Lower leg skin (tissue), 4 donors: ENCODE data around the gene OVOL1. TPM values are rescaled to one million over a fixed set of nuclear protein-coding genes. Genes with fewer than 3 reads are reported as not detected.
"Not testable (repeated sequence)": the region's sequence is repeated elsewhere in the genome, so short reads cannot be mapped to it uniquely, and the experiment has no call there.

Experiments used
- DNase-seq, 2 donors: peaks; one replicate each; pipeline ENCODE4 v3.0.0-alpha.2; 2019; ENCODE audit warnings: low spot score in 2 of 2
- H3K4me3 ChIP-seq: fragments of 200-600 bp; sonication (generic); 2 replicates; pipeline ENCODE4 v1.5.1; 2017; ENCODE audit warnings: mild to moderate bottlenecking, low read depth; ENCODE audit not compliant: poor library complexity, severe bottlenecking
- CTCF ChIP-seq, 3 donors: fragments of 450-650 bp; IDR thresholded peaks; one replicate each; pipeline ENCODE4 v1.5.1; 2016; ENCODE audit warnings: antibody characterized with exemption in 3 of 3, mild to moderate bottlenecking in 3 of 3, moderate library complexity in 2 of 3
- POLR2A ChIP-seq, 2 donors: fragments of 450-650 bp; IDR thresholded peaks; one replicate each; pipeline ENCODE4 v1.6.1; 2016 to 2017; ENCODE audit warnings: antibody characterized with exemption in 2 of 2, mild to moderate bottlenecking in 1 of 2, moderate library complexity in 1 of 2
- WGBS, 2 donors: methylation state at CpG; one replicate each; pipeline ENCODE4 v1.1.5; 2018; 5-methylcytosine and 5-hydroxymethylcytosine counted together
- intact Hi-C: fragments of 100-400 bp; cut with DNase I; formaldehyde crosslinking; loops from one replicate; pipeline ENCODE4 v1.15.0; 2023; ENCODE audit warnings: low total_unique reads
- total RNA-seq, 4 donors: library from RNA; depleted of rRNA; stranded (reverse); fragments of >200 nt; gene quantifications; one replicate each; pipeline ENCODE4 v1.1.0, GENCODE V29; 2016

The OVOL1 gene
- total RNA-seq, 4 donors from 2014 or later, result 74.8 to 159 (median 105) TPM

GRCh38 chr11:65767406-65767805, 19.5 kb upstream of the OVOL1 start:
- WGBS, 2 donors, result 48 to 50% methylated on average over 10 of the region's 10 CpGs
- no peak overlapping the region for H3K4me3 ChIP-seq
- no peak for DNase-seq
- TF ChIP-seq POLR2A (IDR thresholded peaks at IDR 0.05) (no peak), CTCF (IDR thresholded peaks at IDR 0.05) (no peak)
- intact Hi-C loops, result no loop called here

- DNase-seq, result peak in 1 of 2 donors; percentile 37
- WGBS, 2 donors, result 64 to 67% methylated on average over 5 of the region's 5 CpGs
- intact Hi-C loops, H3K4me3 ChIP-seq: not testable (repeated sequence)
Measured at GRCh38 chr11:65767806-65768205, 19.1 kb upstream of the OVOL1 start.

- intact Hi-C loops, result loop anchor here (10.0 kb wide), 2 partner anchors 54 to 56 kb away; partner anchors contain the start of gene KAT5
- DNase-seq, result peak in 1 of 2 donors; percentile 43
- H3K4me3 ChIP-seq, result no peak overlapping the region
- WGBS, 2 donors, result 84% methylated on average over 12 of the region's 12 CpGs
- TF ChIP-seq CTCF (IDR thresholded peaks at IDR 0.05), result no peak
- no peak for TF ChIP-seq POLR2A (IDR thresholded peaks at IDR 0.05)
Measured at GRCh38 chr11:65770951-65771567, 15.8 kb upstream of the OVOL1 start.

GRCh38 chr11:65771589-65772112, 15.2 kb upstream of the OVOL1 start:
- TF ChIP-seq POLR2A (IDR thresholded peaks at IDR 0.05), result no peak
- 69 to 72% methylated on average over 6 of the region's 6 CpGs for WGBS, 2 donors
- H3K4me3 ChIP-seq, result no peak overlapping the region
- intact Hi-C loops, result loop anchor here (10.0 kb wide), 2 partner anchors 53 to 57 kb away; partner anchors contain the start of gene KAT5
- DNase-seq, result peak in 1 of 2 donors; percentile 32

GRCh38 chr11:65773784-65774411, 13.0 kb upstream of the OVOL1 start:
- DNase-seq, result peak in 1 of 2 donors; percentile 75
- TF ChIP-seq POLR2A (IDR thresholded peaks at IDR 0.05), result no peak
- TF ChIP-seq CTCF (IDR thresholded peaks at IDR 0.05), result no peak
- intact Hi-C loops, result loop anchor here (10.0 kb wide), 2 partner anchors 51 to 59 kb away; partner anchors contain the start of gene KAT5
- WGBS, 2 donors, result 51 to 56% methylated on average over 8 of the region's 8 CpGs
- no peak overlapping the region for H3K4me3 ChIP-seq

- WGBS, 2 donors, result 88 to 93% methylated on average over 9 of the region's 9 CpGs
- intact Hi-C loops, result loop anchor here (10.0 kb wide), 2 partner anchors 50 to 60 kb away; partner anchors contain the start of gene KAT5
- no peak for TF ChIP-seq POLR2A (IDR thresholded peaks at IDR 0.05)
- TF ChIP-seq CTCF (IDR thresholded peaks at IDR 0.05), result no peak
Measured at GRCh38 chr11:65774525-65775306, 12.1 kb upstream of the OVOL1 start.

More at GRCh38 chr11:65774525-65775306, 12.1 kb upstream of the OVOL1 start:
- H3K4me3 ChIP-seq, result no peak overlapping the region
- peak; percentile 7 to 75 for DNase-seq
